H9 (cell line): ENCODE data around the gene DSG2. TPM values are rescaled to one million over a fixed set of nuclear protein-coding genes. Genes with fewer than 3 reads are reported as not detected.

Source experiments
- DNase-seq: peaks from one replicate; pipeline ENCODE4 v3.0.0-alpha.2; 2017
- H2AFZ ChIP-seq: one replicate; pipeline ENCODE4 v1.6.1; 2013; ENCODE audit warnings: mild to moderate bottlenecking, low read length, control low read depth, moderate library complexity
- H2AK5ac ChIP-seq: 2 replicates; pipeline ENCODE4 v1.6.1; 2013; ENCODE audit warnings: low read length, control low read depth, mixed read lengths; ENCODE audit not compliant: insufficient read length
- H2BK120ac ChIP-seq: one replicate; pipeline ENCODE4 v1.6.1; 2013; ENCODE audit warnings: low read depth, mild to moderate bottlenecking, low read length, control low read depth, inconsistent platforms; ENCODE audit not compliant: poor library complexity, severe bottlenecking
- H2BK12ac ChIP-seq: 2 replicates; pipeline ENCODE4 v1.6.1; 2013; ENCODE audit warnings: low read length, control low read depth, mixed read lengths, low read depth; ENCODE audit not compliant: insufficient read length
- H2BK15ac ChIP-seq: 2 replicates; pipeline ENCODE4 v1.6.1; 2013; ENCODE audit warnings: low read depth, low read length, control low read depth
- H2BK20ac ChIP-seq: one replicate; pipeline ENCODE4 v1.6.1; 2013; ENCODE audit warnings: low read depth, mild to moderate bottlenecking, low read length, control low read depth, inconsistent platforms; ENCODE audit not compliant: poor library complexity, severe bottlenecking
- H2BK5ac ChIP-seq: 2 replicates; pipeline ENCODE4 v1.6.1; 2013; ENCODE audit warnings: low read length, control low read depth, mixed read lengths; ENCODE audit not compliant: insufficient read length
- H3K14ac ChIP-seq: 2 replicates; pipeline ENCODE4 v1.6.1; 2013; ENCODE audit warnings: low read length, control low read depth; ENCODE audit not compliant: insufficient read depth
- H3K18ac ChIP-seq: 2 replicates; pipeline ENCODE4 v1.6.1; 2013; ENCODE audit warnings: low read depth, mild to moderate bottlenecking, mixed read lengths, low read length, control low read depth; ENCODE audit not compliant: insufficient read length
- H3K23ac ChIP-seq: 2 replicates; pipeline ENCODE4 v1.6.1; 2013; ENCODE audit warnings: low read length, control low read depth, mixed read lengths, low read depth; ENCODE audit not compliant: insufficient read length
- H3K23me2 ChIP-seq: 2 replicates; pipeline ENCODE4 v1.6.1; 2013; ENCODE audit warnings: low read depth, mild to moderate bottlenecking, mixed read lengths, low read length, control low read depth; ENCODE audit not compliant: insufficient read length, poor library complexity, severe bottlenecking
- H3K27ac ChIP-seq: 2 replicates; pipeline ENCODE4 v1.5.1; 2013; ENCODE audit warnings: low read length, control low read depth, mixed read lengths, low read depth; ENCODE audit not compliant: insufficient read length
- H3K27me3 ChIP-seq: 2 replicates; pipeline ENCODE4 v1.6.1; 2013; ENCODE audit warnings: low read length, control low read depth, inconsistent platforms; ENCODE audit not compliant: insufficient read depth
- H3K4ac ChIP-seq: 2 replicates; pipeline ENCODE4 v1.6.1; 2013; ENCODE audit warnings: low read depth, mild to moderate bottlenecking, control low read depth, inconsistent platforms, low read length, moderate library complexity
- H3K4me1 ChIP-seq: 2 replicates; pipeline ENCODE4 v1.6.1; 2013; ENCODE audit warnings: low read length, control low read depth, inconsistent platforms; ENCODE audit not compliant: insufficient read depth
- H3K4me2 ChIP-seq: 2 replicates; pipeline ENCODE4 v1.6.1; 2013; ENCODE audit warnings: low read length, control low read depth, mixed read lengths; ENCODE audit not compliant: insufficient read length, insufficient read depth
- H3K56ac ChIP-seq: 2 replicates; pipeline ENCODE4 v1.6.1; 2013; ENCODE audit warnings: low read depth, mild to moderate bottlenecking, mixed read lengths, low read length, control low read depth; ENCODE audit not compliant: insufficient read length
- H3K79me1 ChIP-seq: 2 replicates; pipeline ENCODE4 v1.6.1; 2013; ENCODE audit warnings: low read depth, mild to moderate bottlenecking, moderate library complexity, low read length, control low read depth, inconsistent platforms; ENCODE audit not compliant: insufficient read depth, poor library complexity, severe bottlenecking
- H3K79me2 ChIP-seq: 2 replicates; pipeline ENCODE4 v1.6.1; 2013; ENCODE audit warnings: low read length, control low read depth, inconsistent platforms; ENCODE audit not compliant: insufficient read depth
- H3K9ac ChIP-seq: 2 replicates; pipeline ENCODE4 v1.6.1; 2013; ENCODE audit warnings: low read length, control low read depth, mixed read lengths; ENCODE audit not compliant: insufficient read length; ENCODE audit errors: extremely low read depth
- H3K9me3 ChIP-seq: one replicate; pipeline ENCODE4 v1.6.1; 2013; ENCODE audit warnings: low read depth, low read length, inconsistent platforms; ENCODE audit not compliant: control insufficient read depth
- H3T11ph ChIP-seq: one replicate; pipeline ENCODE4 v1.6.1; 2013; ENCODE audit warnings: mild to moderate bottlenecking, low read length, control low read depth, inconsistent platforms
- H4K20me1 ChIP-seq: one replicate; pipeline ENCODE4 v1.6.1; 2013; ENCODE audit not compliant: control insufficient read depth, insufficient read length, insufficient read depth
- H4K5ac ChIP-seq: 2 replicates; pipeline ENCODE4 v1.6.1; 2013; ENCODE audit warnings: low read depth, mild to moderate bottlenecking, mixed read lengths, low read length, control low read depth; ENCODE audit not compliant: insufficient read length
- H4K8ac ChIP-seq: replicated peaks from 2 replicates; pipeline ENCODE4 v1.6.1; 2013; ENCODE audit warnings: low read length, control low read depth, mixed read lengths, low read depth; ENCODE audit not compliant: insufficient read length
- H4K91ac ChIP-seq: 2 replicates; pipeline ENCODE4 v1.6.1; 2013; ENCODE audit warnings: low read depth, mild to moderate bottlenecking, moderate library complexity, mixed read lengths, low read length, control low read depth; ENCODE audit not compliant: insufficient read length
- H3K27ac Mint-ChIP-seq, 3 experiments: 2 replicates in 2 of 3; 3 replicates in 1 of 3; pipeline ENCODE4 v1.8.0; 2020 to 2021; ENCODE audit warnings: mixed read lengths in 3 of 3, mild to moderate bottlenecking in 1 of 3, moderate library complexity in 1 of 3
- H3K27me3 Mint-ChIP-seq: 2 replicates; pipeline ENCODE4 v1.8.0; 2021; ENCODE audit warnings: low read depth, mild to moderate bottlenecking, moderate library complexity, mixed read lengths
- H3K36me3 Mint-ChIP-seq, 3 experiments: 2 replicates in 2 of 3; 3 replicates in 1 of 3; pipeline ENCODE4 v1.8.0; 2020 to 2021; ENCODE audit warnings: low read depth in 3 of 3, mixed read lengths in 3 of 3; ENCODE audit not compliant: insufficient read depth in 1 of 3
- H3K4me1 Mint-ChIP-seq, 2 experiments: 2 replicates each; pipeline ENCODE4 v1.8.0; 2020; ENCODE audit warnings: mixed read lengths in 2 of 2
- H3K4me3 Mint-ChIP-seq, 2 experiments: 2 replicates in 1 of 2; 3 replicates in 1 of 2; pipeline ENCODE4 v1.8.0; 2020 to 2021; ENCODE audit warnings: mild to moderate bottlenecking in 2 of 2, mixed read lengths in 2 of 2, moderate library complexity in 1 of 2
- H3K9me3 Mint-ChIP-seq, 2 experiments: 2 replicates in 1 of 2; 3 replicates in 1 of 2; pipeline ENCODE4 v1.8.0; 2020; ENCODE audit warnings: mild to moderate bottlenecking in 2 of 2, mixed read lengths in 2 of 2, moderate library complexity in 1 of 2
- WGBS: extraction: QIAGEN DNeasy Blood & Tissue Kit; methylation state at CpG from one replicate; pipeline ENCODE4 v1.1.7; 2013; ENCODE audit warnings: missing lambda C conversion rate, low lambda C conversion rate, mixed read lengths; ENCODE audit not compliant: insufficient read length; ENCODE audit errors: extremely low coverage; 5-methylcytosine and 5-hydroxymethylcytosine counted together
- total RNA-seq: library from RNA; stranded (reverse); gene quantifications from 2 replicates; pipeline ENCODE4 v1.2.1, GENCODE V29; 2021
- TF ChIP-seq, protein P1 (sequence below): fragments of 200-600 bp; sonication (generic); conservative IDR thresholded peaks from 3 replicates; pipeline ENCODE4 v1.8.0; 2021; ENCODE audit warnings: antibody characterized with exemption, mild to moderate bottlenecking

The DSG2 gene
- total RNA-seq, 1 experiment from 2014 or later: 107 TPM

DNA sequence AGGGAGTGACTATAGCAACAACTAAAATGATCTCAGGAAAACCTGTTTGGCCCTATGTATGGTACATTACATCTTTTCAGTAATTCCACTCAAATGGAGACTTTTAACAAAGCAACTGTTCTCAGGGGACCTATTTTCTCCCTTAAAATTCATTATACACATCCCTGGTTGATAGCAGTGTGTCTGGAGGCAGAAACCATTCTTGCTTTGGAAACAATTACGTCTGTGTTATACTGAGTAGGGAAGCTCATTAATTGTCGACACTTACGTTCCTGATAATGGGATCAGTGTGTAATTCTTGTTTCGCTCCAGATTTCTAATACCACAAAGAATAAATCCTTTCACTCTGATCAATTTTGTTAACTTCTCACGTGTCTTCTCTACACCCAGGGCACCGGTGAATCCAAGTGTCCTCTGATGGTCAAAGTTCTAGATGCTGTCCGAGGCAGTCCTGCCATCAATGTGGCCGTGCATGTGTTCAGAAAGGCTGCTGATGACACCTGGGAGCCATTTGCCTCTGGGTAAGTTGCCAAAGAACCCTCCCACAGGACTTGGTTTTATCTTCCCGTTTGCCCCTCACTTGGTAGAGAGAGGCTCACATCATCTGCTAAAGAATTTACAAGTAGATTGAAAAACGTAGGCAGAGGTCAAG, 94.7 kb downstream of the DSG2 start:
- Mint-ChIP-seq H3K27me3 (no peaks in the 10 kb centered on the region; the same call in 1 of the 2 replicates), H3K4me3 (no peak overlapping the region), H3K4me1 (peaks cover 0 to 2% of the 10 kb centered on the region in 2 experiments; a peak in 1 of 4 replicates), H3K36me3 (no peaks in the 10 kb centered on the region), H3K27ac (no peak overlapping the region), H3K9me3 (no peaks in the 10 kb centered on the region)
- Histone ChIP-seq H4K8ac (no peak overlapping the region), H4K20me1 (no peaks in the 10 kb centered on the region), H3K23me2 (no peaks in the 10 kb centered on the region), H3K18ac (no peak overlapping the region), H2BK12ac (no peak overlapping the region), H2BK15ac (no peak overlapping the region), H3K4ac (no peak overlapping the region), H3K9me3 (no peaks in the 10 kb centered on the region), H3K79me2 (no peaks in the 10 kb centered on the region), H3K9ac (no peak overlapping the region), H3K4me2 (no peak overlapping the region), H4K5ac (no peak overlapping the region), H3K23ac (no peak overlapping the region), H3K14ac (no peak overlapping the region), H2AK5ac (no peak overlapping the region), H3T11ph (no peak overlapping the region), H3K4me1 (no peaks in the 10 kb centered on the region), H3K27me3 (no peaks in the 10 kb centered on the region), H2BK5ac (no peak overlapping the region), H3K56ac (no peak overlapping the region), H3K79me1 (no peaks in the 10 kb centered on the region), H4K91ac (no peak overlapping the region), H3K27ac (no peak overlapping the region), H2AFZ (no peak overlapping the region), H2BK120ac (no peak overlapping the region), H2BK20ac (no peak overlapping the region)
- no CpG with 5 or more reads among the region's 10 CpGs for WGBS
- TF ChIP-seq, protein P1, sequence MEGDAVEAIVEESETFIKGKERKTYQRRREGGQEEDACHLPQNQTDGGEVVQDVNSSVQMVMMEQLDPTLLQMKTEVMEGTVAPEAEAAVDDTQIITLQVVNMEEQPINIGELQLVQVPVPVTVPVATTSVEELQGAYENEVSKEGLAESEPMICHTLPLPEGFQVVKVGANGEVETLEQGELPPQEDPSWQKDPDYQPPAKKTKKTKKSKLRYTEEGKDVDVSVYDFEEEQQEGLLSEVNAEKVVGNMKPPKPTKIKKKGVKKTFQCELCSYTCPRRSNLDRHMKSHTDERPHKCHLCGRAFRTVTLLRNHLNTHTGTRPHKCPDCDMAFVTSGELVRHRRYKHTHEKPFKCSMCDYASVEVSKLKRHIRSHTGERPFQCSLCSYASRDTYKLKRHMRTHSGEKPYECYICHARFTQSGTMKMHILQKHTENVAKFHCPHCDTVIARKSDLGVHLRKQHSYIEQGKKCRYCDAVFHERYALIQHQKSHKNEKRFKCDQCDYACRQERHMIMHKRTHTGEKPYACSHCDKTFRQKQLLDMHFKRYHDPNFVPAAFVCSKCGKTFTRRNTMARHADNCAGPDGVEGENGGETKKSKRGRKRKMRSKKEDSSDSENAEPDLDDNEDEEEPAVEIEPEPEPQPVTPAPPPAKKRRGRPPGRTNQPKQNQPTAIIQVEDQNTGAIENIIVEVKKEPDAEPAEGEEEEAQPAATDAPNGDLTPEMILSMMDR: no peak
- DNase-seq: no peak
